GM21576 (cell line): Measurements from ENCODE around the gene RUNDC3A.

ENCODE experiments used
- ATAC-seq: cut with Tn5 transposase; IDR thresholded peaks from one replicate; pipeline ENCODE4 v1.9.1; 2021; ENCODE audit warnings: mild to moderate bottlenecking, moderate library complexity; ENCODE audit not compliant: unreplicated experiment

RUNDC3A gene

DNA sequence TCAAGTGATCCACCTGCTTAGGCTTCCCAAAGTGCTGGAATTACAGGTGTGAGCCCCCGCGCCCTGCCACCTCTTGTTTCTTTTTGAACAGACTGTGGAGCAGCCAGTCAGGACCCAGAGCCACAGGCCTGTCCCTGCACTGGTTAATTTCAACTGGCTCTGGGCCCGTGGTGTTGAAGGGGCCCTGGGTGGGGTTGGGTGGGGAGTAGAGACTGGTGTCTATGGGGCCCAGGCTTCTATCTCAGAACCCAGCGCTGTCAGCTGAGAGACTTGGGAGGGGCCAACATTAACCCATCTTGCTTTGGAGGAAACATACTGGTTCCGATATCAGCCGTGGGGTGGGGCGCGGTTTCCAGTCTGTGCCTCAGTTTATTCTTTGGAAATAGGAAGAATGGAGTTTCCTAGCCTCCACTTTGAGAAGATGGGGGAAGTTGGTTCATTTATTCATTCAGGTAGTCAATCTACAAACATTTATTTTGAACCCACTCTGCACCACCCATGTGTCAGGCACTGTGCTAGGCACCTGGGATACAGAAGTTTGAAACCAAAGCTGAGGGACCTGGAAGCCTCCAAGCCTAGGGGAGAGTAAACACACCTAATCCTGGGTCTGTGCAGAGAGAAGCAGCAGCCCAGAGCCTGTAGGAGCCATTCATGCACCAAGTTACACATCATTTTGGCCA, 24.9 kb upstream of the RUNDC3A start:
- ATAC-seq: no peak

DNA sequence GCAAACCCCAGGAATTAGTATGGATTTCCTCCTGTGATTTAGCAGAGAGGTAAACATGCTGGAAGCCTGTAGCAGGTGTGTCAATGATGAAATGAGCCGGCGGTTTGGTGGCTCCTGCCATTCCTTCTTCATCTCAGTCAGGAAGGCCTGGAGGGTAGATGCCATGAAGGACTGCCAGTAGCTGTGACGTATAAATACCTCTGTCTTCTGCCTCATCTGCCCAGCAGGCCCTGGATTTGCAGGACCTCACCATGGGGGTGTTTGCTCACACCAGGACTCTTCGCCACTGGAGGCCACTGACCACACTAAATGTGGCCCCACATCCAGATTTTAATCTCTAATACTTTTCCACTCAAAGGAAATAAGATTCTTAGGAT, 24.4 kb upstream of the RUNDC3A start:
- ATAC-seq: no peak

DNA sequence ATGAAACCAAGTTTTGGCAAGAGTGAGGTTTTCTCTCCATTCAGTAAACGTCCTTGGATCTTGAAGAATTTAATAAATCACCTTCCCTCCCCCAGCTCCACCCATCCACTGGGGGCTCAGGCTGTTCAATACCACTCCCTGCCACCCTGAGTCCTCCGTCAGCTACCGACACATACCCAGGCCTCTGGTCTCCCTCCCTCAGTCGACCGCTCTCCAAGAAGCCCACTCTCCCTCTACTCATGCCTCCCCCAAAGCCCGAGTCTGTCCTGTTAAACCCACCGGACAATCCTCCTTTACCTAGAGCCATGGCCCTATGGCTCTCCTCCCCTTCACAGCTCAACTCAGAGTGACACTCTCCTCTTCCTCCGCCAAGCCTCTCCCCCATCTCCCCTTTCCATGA, 20.8 kb upstream of the RUNDC3A start:
- no peak for ATAC-seq

DNA sequence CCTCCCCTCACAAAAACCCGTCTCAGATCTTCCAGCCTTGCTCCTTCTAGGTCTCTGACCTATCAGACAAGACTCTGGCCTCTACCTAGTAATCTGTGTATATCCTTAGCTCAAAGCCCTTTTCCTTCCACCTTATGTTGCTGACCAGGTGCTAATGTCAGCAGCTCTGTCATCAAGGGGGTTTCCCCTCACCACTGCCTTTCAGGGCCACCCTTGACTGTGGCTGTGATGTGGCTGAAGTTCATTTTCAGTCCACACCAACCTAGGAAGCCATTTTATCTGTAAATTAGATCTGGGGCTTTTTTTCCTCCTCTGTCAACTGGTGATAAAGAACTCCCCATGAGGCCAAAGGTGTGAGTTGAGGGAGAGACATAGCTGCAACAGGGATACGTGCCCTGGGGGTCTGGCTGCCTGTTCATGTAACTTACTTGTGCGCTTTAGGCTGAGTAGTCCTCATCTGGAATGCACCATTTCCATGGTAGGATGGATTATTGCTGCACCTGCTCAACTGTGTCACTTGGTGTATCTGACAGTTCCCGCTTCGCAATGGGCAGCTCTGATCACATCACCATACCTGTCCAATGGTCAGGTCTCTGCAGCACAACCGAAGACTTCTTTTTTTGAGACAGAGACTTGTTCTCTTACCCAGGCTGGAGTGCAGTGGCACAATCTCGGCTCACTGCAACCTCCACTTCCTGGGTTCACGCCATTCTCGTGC, 14.7 kb upstream of the RUNDC3A start:
- no peak for ATAC-seq

DNA sequence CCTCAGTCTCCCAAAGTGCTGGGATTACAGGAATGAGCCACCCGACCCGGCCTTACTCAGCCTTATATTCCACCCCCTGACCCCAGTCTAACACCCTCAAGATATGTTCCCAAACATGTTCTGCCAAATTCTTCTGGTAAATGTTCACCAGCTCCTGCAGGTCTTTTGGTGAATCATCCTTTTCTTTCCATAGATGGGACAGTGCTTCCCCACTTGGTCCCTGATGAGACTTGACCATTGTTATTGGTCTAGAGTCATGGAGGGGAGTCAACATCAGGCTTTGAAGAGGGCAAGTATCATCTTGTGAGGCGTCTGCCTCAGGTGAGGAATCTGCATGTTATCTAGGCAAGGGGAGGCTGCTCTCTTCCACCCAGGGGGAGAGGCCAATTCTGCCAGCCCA, 10.4 kb upstream of the RUNDC3A start:
- no peak for ATAC-seq

DNA sequence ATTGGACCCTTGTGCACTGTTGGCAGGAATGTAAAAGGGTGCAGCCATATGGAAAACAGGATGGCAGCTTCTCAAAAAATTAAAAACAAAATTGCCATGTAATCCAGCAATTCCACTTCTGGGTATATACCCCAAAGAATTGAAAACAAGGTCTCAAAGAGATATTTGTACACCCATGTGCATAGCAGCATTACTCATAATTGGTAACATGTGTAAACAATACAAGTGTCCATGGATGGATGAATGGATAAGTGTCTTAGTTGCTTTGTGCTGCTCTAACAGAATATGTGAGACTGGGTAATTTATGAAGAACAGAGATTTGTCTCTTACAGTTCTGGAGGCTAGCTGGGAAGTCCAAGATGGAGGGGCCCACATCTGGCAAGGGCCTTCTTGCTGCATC, 3.8 kb upstream of the RUNDC3A start:
- no peak for ATAC-seq

DNA sequence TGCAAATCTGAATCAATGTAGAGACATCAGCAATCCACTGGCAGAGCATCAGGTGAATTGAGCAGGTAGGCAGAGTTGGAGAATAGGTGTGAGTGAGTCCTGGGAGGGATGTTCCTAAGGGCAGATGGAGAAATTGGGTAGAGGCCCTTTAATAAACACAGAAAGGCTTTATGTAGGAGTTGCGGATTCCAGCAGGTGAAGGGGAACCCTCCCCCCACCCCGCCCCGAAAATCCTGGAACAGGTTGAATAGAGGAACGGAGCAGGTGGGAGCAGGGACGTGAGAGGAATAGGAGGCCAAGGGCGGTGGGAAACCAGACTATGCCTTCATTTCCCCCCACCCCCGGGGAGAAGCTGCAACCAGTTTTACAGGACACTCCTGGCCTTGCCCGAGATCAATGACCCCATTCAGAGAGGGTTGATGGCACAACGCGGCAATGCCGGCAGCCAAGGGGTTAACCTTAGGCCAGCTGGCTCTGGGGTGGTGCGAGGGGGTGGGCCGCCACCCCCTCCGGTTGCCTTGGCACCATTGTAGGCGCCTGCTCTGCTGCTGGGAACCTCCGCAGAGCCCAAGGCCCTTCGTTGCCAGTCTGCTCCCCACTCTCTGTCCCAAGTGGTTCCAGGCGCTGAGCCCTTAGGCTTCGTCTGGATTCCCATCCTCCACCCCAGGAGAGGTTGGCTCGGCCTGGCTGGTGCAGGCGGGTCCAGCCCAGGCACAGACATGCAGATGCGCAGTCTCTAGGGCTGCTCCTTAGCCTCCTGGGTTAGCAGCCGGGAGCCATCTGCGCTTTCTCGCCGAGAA, 814 bp upstream of the RUNDC3A start:
- no peak for ATAC-seq

GRCh38 chr17:44308865-44309264, 464 bp downstream of the RUNDC3A start:
- ATAC-seq: no peak

- no peak for ATAC-seq
Measured at GRCh38 chr17:44309472-44309871, 1.1 kb downstream of the RUNDC3A start.

GRCh38 chr17:44310188-44310587, 1.8 kb downstream of the RUNDC3A start:
- no peak for ATAC-seq

DNA sequence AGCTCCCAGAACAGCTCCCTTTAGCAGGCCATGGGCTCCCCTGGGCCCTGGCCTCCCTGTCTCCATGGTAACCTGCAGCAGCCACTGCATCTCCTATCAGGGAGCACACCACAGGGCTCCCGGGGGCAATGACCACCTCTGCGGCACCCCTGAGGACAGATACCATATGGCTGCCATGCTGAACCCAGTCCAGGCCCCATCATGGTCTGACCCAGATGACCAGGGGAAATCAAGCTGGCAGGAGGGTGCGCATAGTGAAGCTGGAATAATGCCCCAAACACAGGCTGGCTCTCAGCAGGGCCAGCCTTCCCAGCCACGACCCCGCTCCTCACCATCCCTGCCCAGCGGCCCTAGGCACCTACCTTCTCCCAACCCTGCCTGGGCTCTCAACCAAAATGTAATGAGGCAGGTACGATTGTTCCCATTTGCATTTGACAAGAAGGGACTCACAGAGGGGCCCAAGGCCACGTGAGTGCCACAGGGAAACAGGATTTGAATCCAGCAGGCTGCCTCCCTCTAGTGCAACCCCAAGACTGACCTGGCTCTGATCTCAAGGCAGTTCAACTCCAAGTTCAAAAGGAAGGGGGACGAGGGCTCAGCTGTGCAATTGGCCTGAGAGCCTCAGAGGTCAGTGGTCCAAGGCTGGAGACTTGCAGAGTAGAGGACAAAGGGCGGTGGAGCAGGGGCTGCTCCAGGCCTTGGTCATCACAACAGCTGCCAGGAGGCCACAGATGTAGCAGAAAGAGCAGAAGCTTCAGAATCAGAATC, 2.4 kb downstream of the RUNDC3A start:
- no peak for ATAC-seq

- no peak for ATAC-seq
Measured at GRCh38 chr17:44311562-44312181, 3.3 kb downstream of the RUNDC3A start.

DNA sequence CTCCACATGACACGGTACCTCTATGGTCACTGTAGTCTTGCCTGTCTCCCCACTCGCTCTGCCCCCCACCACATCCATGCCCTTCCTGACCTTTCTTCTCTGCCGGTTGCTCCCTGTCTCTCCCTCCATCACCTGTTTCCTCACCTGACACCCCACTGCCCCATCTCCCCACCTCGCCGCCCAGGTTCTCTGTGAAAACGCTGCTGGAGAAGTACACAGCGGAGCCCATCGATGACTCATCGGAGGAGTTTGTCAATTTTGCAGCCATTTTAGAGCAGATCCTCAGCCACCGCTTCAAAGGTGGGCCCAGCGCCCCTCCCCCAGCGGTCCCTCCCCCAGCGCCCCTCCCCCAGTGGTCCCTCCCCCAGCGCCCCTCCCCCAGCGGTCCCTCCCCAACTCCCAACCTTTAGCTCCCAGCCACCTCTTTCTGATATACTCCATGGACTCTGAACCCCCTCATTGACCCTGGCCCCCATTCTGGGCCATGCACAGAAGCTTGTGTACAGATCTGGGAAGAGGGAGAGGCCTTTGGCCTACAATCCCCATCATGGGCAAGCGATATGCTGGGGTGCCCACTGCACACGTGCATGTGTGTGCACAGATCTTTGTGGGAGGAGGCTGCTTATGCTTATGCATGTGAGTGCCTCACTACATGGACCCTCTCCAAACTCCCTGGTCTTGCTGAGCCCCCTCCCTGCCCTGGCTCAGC, 4.1 kb downstream of the RUNDC3A start:
- ATAC-seq: no peak

DNA sequence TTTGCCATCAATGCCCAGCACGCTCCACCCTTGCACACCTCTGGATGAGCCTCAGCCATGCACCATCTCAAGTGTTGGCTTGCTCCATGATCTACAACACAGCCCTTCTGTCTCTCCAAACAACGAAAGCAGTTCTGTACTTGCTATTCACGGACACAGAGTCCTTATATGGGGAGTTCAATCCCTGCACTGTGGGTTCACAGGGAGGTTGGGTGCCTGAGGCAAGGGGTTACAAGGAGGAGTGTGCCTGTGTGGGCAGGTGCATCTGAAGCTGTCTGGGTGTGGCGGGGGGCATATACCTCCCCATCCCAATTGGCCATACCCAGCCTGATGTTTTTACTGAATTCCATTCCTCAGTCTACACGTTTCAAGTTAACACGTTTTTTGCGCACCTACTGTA, 5.6 kb downstream of the RUNDC3A start:
- ATAC-seq: no peak

DNA sequence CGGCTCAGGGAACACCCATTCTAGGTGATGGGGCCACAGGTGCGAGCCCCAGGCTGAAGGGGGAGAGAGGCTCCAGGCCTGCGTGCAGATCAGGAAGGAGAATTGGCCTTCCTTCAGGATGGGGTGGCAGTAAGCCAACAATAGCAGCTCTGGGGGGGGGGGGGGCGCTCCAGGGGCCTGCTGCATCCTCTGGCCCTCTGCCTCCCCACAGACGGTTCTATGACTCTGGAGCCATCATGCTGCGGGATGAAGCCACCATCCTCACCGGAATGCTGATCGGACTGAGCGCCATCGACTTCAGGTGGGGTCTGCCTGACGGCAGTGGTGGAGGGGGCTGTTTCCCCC, 6.1 kb downstream of the RUNDC3A start:
- no peak for ATAC-seq

GRCh38 chr17:44314869-44315661, 6.7 kb downstream of the RUNDC3A start:
- no peak for ATAC-seq

- ATAC-seq: no peak
Measured at GRCh38 chr17:44315760-44316731, 7.6 kb downstream of the RUNDC3A start.

DNA sequence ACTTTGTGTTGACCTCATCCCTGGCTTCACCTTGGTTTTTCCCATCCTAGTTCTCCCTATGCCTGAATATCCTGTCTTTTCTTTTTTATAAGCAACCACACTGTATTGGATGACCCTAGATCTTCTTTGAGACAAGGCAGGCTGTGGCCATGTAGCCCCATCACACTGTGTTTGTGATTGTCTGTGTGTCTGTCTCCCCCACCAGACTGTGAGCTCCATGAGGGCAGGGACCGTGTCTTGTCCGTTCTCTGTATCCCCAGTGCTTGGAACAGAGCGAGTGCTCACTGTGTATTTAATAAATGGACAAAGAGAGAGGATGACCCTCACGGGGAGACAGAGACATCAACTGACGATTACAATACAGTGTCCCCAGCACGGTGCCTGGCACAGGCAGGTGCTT, 9.1 kb downstream of the RUNDC3A start:
- ATAC-seq: no peak
